Loucy (cell line): ENCODE results near the gene USP7.

Source experiments
- H2AFZ ChIP-seq: fragments of 200-600 bp; sonication (generic); 2 replicates; pipeline ENCODE4 v1.6.0; 2016; ENCODE audit warnings: antibody characterized with exemption, mild to moderate bottlenecking, low read length, moderate library complexity
- H3F3A ChIP-seq: fragments of 200-600 bp; 2 replicates; pipeline ENCODE4 v1.6.0; 2016; ENCODE audit warnings: antibody characterized with exemption, low read depth, mild to moderate bottlenecking
- H3K27me3 ChIP-seq: fragments of 200-600 bp; sonication (generic); 2 replicates; pipeline ENCODE4 v1.6.1; 2014; ENCODE audit warnings: low read length, mild to moderate bottlenecking; ENCODE audit not compliant: insufficient read depth, poor library complexity, severe bottlenecking
- H3K36me3 ChIP-seq: fragments of 200-600 bp; sonication (generic); 2 replicates; pipeline ENCODE4 v1.6.1; 2016; ENCODE audit warnings: low read length; ENCODE audit not compliant: insufficient read depth
- H3K4me1 ChIP-seq: fragments of 200-600 bp; sonication (generic); 2 replicates; pipeline ENCODE4 v1.5.1; 2014; ENCODE audit warnings: low read length, mild to moderate bottlenecking; ENCODE audit not compliant: insufficient read depth, poor library complexity, severe bottlenecking
- H3K4me2 ChIP-seq: fragments of 200-600 bp; sonication (generic); 2 replicates; pipeline ENCODE4 v1.6.0; 2014; ENCODE audit warnings: antibody characterized with exemption, low read length, low read depth, mild to moderate bottlenecking; ENCODE audit not compliant: poor library complexity, severe bottlenecking
- H3K4me3 ChIP-seq: fragments of 200-600 bp; sonication (generic); 2 replicates; pipeline ENCODE4 v1.5.1; 2014; ENCODE audit warnings: low read length, mild to moderate bottlenecking, mixed read lengths; ENCODE audit not compliant: poor library complexity, severe bottlenecking
- H3K79me2 ChIP-seq: fragments of 200-600 bp; sonication (generic); 2 replicates; pipeline ENCODE4 v1.6.1; 2014; ENCODE audit warnings: low read length; ENCODE audit not compliant: insufficient read depth
- H3K9ac ChIP-seq: fragments of 200-600 bp; sonication (generic); 2 replicates; pipeline ENCODE4 v1.6.0; 2014; ENCODE audit warnings: mild to moderate bottlenecking, low read depth, low read length, moderate library complexity; ENCODE audit not compliant: poor library complexity, severe bottlenecking
- H3K9me2 ChIP-seq: fragments of 200-600 bp; sonication (generic); replicated peaks from 2 replicates; pipeline ENCODE4 v1.6.1; 2016; ENCODE audit warnings: low read depth, low read length, mixed read lengths
- H3K9me3 ChIP-seq: fragments of 200-600 bp; sonication (generic); 2 replicates; pipeline ENCODE4 v1.6.1; 2014; ENCODE audit warnings: mild to moderate bottlenecking, antibody characterized with exemption, low read length, low read depth; ENCODE audit not compliant: insufficient read depth
- H4K20me1 ChIP-seq: fragments of 200-600 bp; sonication (generic); 2 replicates; pipeline ENCODE4 v1.6.0; 2014; ENCODE audit warnings: antibody characterized with exemption, low read length, mild to moderate bottlenecking; ENCODE audit not compliant: insufficient read depth, poor library complexity, severe bottlenecking
- EZH2phosphoT487 ChIP-seq: fragments of 200-600 bp; IDR thresholded peaks from 2 replicates; pipeline ENCODE4 v1.6.1; 2018; ENCODE audit warnings: antibody characterized with exemption, mild to moderate bottlenecking, moderate library complexity, borderline replicate concordance
- TF ChIP-seq, protein P1 (sequence below): fragments of 200-600 bp; sonication (generic); conservative IDR thresholded peaks from 2 replicates; pipeline ENCODE4 v1.5.1; 2014; ENCODE audit warnings: mild to moderate bottlenecking, antibody characterized with exemption, low read length

The USP7 gene

DNA sequence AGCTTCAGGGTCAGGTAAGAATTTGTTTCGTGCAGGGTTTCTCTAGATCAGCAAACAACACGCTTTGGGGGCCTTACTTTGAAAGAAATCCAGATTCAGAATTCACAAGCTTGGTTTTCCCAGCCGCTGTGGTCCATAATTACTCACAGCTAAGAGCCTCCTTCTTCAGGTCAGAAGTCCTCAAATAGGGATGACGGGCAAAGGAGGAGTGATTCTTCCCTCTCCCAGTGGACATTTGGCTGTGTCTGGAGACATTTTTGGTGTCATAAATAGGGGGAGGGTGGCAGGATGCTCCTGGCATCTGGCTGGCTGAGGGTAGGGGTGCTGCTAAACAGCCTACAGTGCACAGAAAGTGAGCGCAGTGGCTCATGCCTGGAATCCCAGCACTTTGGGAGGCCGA lies 48.6 kb upstream of the USP7 start:
- no peak overlapping the region for H3K4me3 ChIP-seq
- no peak for TF ChIP-seq EZH2phosphoT487
- TF ChIP-seq, protein P1, sequence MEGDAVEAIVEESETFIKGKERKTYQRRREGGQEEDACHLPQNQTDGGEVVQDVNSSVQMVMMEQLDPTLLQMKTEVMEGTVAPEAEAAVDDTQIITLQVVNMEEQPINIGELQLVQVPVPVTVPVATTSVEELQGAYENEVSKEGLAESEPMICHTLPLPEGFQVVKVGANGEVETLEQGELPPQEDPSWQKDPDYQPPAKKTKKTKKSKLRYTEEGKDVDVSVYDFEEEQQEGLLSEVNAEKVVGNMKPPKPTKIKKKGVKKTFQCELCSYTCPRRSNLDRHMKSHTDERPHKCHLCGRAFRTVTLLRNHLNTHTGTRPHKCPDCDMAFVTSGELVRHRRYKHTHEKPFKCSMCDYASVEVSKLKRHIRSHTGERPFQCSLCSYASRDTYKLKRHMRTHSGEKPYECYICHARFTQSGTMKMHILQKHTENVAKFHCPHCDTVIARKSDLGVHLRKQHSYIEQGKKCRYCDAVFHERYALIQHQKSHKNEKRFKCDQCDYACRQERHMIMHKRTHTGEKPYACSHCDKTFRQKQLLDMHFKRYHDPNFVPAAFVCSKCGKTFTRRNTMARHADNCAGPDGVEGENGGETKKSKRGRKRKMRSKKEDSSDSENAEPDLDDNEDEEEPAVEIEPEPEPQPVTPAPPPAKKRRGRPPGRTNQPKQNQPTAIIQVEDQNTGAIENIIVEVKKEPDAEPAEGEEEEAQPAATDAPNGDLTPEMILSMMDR = no peak

DNA sequence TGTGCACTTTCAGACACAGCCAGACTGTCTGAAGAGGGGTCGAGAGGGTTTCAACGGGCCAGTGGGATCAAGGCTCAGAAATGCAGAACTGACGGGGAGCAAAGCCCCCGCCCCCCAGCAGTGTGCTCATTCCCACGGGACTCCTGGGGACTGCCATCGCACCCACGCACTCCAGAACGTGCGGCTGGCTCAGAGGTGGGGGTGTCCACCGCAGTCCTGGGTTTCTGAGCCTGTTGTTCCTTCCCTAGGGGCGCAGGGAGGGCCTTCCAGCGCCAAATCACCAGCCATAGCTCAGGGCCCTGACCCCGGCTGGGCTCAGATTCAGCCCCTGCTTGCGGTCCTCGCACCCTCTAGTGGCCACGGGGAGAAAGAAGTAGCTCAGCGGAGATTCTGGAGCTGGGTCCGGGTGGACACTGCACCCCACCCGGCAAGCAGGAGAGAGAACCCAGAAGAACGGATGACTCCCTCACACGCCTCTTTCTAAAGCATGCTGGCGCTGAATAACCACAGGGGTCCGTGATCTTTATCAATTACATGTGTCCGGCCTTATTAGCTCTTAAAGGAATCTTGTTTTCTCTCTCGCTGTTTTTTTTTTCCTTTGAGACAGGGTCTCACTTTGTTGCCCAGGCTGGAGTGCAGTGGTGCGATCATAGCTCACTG lies 45.0 kb upstream of the USP7 start:
- no peaks in the 10 kb centered on the region for H3K9me2 ChIP-seq
- no peaks in the 10 kb centered on the region for H3K36me3 ChIP-seq
- no peak for TF ChIP-seq EZH2phosphoT487
- TF ChIP-seq, protein P1 = peak; percentile 55
- no peak overlapping the region for H3K9ac ChIP-seq
- H3K27me3 ChIP-seq = no peaks in the 10 kb centered on the region
- no peaks in the 10 kb centered on the region for H3F3A ChIP-seq
- H2AFZ ChIP-seq = no peak overlapping the region
- no peaks in the 10 kb centered on the region for H3K9me3 ChIP-seq
- H3K79me2 ChIP-seq = no peaks in the 10 kb centered on the region
- no peaks in the 10 kb centered on the region for H3K4me1 ChIP-seq
- H4K20me1 ChIP-seq = no peaks in the 10 kb centered on the region
- no peak overlapping the region for H3K4me2 ChIP-seq
- H3K4me3 ChIP-seq = no peak overlapping the region

More for the DNA sequence above, 48.6 kb upstream of the USP7 start:
- Histone ChIP-seq H4K20me1 (no peaks in the 10 kb centered on the region), H3K4me2 (no peak overlapping the region), H3K36me3 (no peaks in the 10 kb centered on the region), H3K9ac (no peak overlapping the region), H2AFZ (no peak overlapping the region), H3K9me2 (no peaks in the 10 kb centered on the region), H3K4me1 (no peaks in the 10 kb centered on the region), H3F3A (no peaks in the 10 kb centered on the region), H3K27me3 (no peaks in the 10 kb centered on the region), H3K9me3 (no peaks in the 10 kb centered on the region), H3K79me2 (no peaks in the 10 kb centered on the region)

DNA sequence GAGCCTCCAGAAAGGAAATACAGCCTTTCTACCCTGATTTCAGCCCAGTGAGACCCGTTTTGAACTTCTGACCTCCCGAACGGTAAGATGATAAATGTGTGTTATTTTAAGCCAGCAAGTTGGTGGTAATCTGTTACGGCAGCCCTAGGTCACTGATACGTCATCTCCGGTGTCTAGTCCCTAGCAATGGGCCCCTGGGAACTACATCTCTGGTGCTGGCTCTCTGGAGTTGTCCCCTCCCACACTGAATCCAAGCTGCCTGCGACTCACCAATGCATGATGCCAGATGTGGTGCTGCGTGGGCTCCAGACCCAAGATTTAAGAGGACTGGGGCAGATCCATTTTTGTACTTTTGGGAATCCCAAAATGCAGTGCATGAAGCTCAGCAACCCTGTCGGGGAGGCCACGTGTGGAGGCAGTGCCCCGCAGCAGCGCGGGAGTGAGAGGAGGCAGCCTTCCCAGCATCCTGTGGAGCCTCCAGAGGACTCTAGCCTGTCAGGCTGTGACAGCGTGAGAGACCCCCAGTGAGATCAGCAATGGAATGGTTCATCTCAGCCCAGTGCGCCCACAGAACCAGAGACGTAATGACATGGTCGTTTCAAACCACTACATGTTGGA lies 43.6 kb upstream of the USP7 start:
- H3K4me3 ChIP-seq = no peak overlapping the region

More for the DNA sequence above, 43.6 kb upstream of the USP7 start:
- Histone ChIP-seq H3K79me2 (no peaks in the 10 kb centered on the region), H3K9ac (no peak overlapping the region), H3F3A (no peaks in the 10 kb centered on the region), H3K27me3 (no peaks in the 10 kb centered on the region), H3K4me1 (no peaks in the 10 kb centered on the region), H3K36me3 (no peaks in the 10 kb centered on the region), H4K20me1 (no peaks in the 10 kb centered on the region), H3K9me2 (no peaks in the 10 kb centered on the region), H3K9me3 (no peaks in the 10 kb centered on the region), H3K4me2 (no peak overlapping the region), H2AFZ (no peak overlapping the region)
- TF ChIP-seq, protein P1 = no peak
- TF ChIP-seq EZH2phosphoT487 = no peak
